ENCODE data around the gene MME.

Gene MME

DNA sequence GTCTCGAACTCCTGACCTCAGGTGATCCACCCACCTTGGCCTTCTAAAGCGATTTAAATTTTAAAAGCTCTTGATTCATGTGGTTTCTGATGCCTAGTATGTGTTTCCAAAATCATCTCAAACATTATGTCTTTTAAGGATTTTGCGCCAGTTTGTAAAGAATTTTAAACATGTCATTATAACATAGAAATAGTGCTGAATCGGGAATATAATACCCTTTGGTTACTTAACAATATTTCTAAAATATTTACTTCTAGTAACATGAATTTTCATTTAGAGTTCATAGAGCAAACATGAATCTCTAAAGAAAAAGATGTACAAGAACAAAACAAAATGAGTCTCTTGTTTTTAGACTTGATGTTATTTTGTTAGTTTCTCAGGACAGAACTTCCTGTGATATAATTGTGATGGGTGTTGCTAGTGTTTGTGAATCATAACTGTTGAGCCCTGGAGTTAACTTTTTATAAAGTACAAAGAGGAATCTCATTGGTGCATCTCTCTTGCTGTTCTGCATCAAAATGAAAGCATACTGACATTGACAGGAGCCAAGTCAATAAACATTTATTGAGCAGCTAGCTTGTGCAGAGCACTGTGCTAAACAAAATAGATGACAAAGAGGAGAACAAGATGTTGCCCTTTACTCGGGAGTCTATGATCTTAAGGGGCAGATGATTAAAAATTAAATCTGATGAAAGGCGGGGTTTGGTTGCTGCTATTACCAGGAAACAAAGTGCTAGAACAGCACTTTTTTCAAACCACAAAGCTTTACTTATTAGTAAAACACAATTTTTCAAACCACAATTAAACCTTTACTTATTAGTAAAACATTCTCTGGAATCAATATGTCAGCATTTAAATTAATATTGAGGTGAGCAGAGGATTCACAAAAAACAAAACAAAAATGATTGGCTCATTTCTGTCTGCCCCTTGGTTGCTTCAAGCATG lies 73.4 kb downstream of the MME start:
- TF ChIP-seq, protein P1, sequence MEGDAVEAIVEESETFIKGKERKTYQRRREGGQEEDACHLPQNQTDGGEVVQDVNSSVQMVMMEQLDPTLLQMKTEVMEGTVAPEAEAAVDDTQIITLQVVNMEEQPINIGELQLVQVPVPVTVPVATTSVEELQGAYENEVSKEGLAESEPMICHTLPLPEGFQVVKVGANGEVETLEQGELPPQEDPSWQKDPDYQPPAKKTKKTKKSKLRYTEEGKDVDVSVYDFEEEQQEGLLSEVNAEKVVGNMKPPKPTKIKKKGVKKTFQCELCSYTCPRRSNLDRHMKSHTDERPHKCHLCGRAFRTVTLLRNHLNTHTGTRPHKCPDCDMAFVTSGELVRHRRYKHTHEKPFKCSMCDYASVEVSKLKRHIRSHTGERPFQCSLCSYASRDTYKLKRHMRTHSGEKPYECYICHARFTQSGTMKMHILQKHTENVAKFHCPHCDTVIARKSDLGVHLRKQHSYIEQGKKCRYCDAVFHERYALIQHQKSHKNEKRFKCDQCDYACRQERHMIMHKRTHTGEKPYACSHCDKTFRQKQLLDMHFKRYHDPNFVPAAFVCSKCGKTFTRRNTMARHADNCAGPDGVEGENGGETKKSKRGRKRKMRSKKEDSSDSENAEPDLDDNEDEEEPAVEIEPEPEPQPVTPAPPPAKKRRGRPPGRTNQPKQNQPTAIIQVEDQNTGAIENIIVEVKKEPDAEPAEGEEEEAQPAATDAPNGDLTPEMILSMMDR (IDR thresholded peaks at IDR 0.05; ENCODE audit: low read depth, low read length), result no peak
- Histone ChIP-seq H3K4me1 (no peaks in the 10 kb centered on the region), H3K27me3 (no peaks in the 10 kb centered on the region), H3K9me3 (no peaks in the 10 kb centered on the region), H3K36me3 (no peaks in the 10 kb centered on the region), H3K4me3 (ENCODE audit: low read depth, low read length) (no peak overlapping the region)
- no peak for DNase-seq

DNA sequence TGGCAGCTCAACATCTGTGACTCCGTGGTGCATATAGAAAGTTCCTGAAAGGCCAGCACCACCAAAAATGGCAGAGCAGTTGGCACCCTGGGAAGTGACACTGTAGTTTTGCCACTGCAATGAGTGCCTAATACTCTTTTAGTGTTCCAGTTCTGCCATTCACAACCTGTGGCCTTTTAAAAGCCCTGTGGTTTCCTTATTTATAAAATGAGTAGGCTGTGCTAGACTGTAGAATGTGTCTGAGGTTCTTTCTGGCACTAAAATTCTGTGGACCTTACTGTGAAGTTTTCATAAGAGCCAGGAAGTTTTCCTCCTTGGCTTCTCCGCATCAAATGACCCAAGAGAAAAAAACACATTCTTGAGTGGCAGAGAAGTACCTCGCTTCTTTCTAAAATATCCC lies 74.1 kb downstream of the MME start:
- Histone ChIP-seq H3K4me1 (no peaks in the 10 kb centered on the region), H3K27me3 (no peaks in the 10 kb centered on the region), H3K36me3 (no peaks in the 10 kb centered on the region), H3K4me3 (ENCODE audit: low read depth, low read length) (no peak overlapping the region), H3K9me3 (no peaks in the 10 kb centered on the region)
- TF ChIP-seq, protein P1 (IDR thresholded peaks at IDR 0.05; ENCODE audit: low read depth, low read length), result no peak
- no peak for DNase-seq

DNA sequence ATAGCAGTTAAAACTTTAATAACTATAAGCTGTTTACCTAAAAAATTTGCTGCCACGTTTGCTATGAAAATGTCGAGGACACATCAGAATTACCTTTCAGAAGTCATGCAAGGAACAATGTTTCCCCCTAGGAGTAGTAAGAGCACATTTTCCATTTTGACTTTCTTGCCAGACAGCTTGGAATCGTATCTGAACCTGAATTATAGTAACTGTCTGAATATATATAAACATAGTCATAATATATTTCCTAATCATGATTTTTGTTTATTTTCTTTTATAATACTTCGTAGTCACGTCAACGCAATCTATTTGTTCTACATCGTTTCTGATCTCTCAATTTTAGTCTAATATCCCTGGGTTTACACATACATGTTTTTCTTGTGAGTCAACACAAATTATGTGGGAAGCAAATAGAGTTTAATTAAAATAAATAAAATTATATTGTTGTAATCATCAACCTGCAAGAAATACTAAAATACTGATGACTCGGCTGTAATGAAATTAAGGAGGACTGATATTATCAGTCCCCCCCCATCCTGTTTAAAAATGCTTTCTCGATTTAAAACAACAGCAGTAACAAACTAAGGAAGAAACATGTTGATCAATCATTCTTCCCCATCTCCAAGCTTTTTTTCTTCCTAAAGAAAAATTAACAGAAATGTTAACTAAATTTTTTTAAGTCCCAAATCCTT lies 78.4 kb downstream of the MME start:
- H3K27me3 ChIP-seq, result no peaks in the 10 kb centered on the region
- TF ChIP-seq, protein P1 (IDR thresholded peaks at IDR 0.05; ENCODE audit: low read depth, low read length), result no peak
- H3K4me1 ChIP-seq, result no peaks in the 10 kb centered on the region
- no peaks in the 10 kb centered on the region for H3K36me3 ChIP-seq
- no peak for DNase-seq
- no peak overlapping the region for H3K4me3 ChIP-seq (ENCODE audit: low read depth, low read length)
- H3K9me3 ChIP-seq, result no peaks in the 10 kb centered on the region

DNA sequence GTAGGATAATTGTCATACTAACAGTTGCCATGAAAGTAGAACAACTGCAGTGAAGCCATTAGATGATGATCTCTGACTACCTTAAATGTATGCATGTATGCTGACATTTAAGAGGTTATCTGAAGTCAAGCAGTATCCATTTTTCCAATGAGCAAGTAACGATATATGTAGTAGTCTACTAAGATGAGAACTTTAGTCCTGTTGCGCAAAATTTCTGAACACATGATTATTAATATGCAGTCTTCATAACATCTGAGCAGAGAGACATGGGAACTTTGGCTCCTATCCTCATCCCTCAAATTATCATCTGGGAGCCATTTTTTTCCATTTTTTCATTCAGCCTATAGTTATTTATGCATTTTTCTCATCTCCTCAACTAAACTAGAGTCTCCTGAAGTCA lies 79.2 kb downstream of the MME start:
- no peaks in the 10 kb centered on the region for H3K4me1 ChIP-seq
- TF ChIP-seq, protein P1 (IDR thresholded peaks at IDR 0.05; ENCODE audit: low read depth, low read length), result no peak
- no peaks in the 10 kb centered on the region for H3K36me3 ChIP-seq
- DNase-seq, result no peak
- no peaks in the 10 kb centered on the region for H3K27me3 ChIP-seq
- no peaks in the 10 kb centered on the region for H3K9me3 ChIP-seq
- no peak overlapping the region for H3K4me3 ChIP-seq (ENCODE audit: low read depth, low read length)

DNA sequence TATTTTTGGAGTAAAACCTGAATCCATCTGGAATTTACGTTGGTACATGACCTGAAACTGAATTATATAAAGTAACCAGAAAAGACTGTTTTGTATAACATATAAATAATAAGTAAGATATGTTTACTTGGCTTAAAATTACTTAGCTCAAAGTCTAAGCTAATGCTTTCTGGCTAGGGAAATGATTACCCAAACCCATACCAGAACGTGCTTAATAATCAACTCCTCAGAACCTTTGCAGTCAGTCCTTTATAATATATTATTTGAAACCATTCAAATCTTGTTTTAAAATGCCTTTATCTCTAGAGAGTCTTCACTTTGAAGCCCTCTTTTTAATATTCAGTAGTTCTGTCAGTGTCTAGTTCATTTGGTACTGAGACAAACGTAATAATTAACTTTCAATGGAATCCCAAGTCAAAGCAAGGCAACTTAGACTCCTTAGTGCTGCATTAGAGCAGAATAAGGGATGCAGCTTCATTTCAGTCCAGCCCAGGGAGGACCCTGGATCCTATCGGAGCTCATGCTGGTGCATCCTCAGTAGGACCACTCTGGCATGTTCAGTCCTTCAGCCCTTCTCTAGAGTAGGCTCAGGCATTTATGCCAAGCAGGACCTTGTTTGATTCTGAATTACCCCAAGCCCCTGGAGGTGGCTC lies 81.6 kb downstream of the MME start:
- TF ChIP-seq, protein P1 (IDR thresholded peaks at IDR 0.05; ENCODE audit: low read depth, low read length), result no peak
- no peaks in the 10 kb centered on the region for H3K36me3 ChIP-seq
- H3K9me3 ChIP-seq, result no peaks in the 10 kb centered on the region
- no peaks in the 10 kb centered on the region for H3K4me1 ChIP-seq
- DNase-seq, result no peak
- no peaks in the 10 kb centered on the region for H3K27me3 ChIP-seq
- H3K4me3 ChIP-seq (ENCODE audit: low read depth, low read length), result no peak overlapping the region

All from BE2C (cell line).